OCI-LY3 (cell line): Measurements from ENCODE around the gene ANO4.

Source experiments
- H2AFZ ChIP-seq: fragments of 200-600, 300-600 bp; shearing (Covaris generic); 2 replicates; pipeline ENCODE4 v1.6.0; 2014; ENCODE audit warnings: antibody characterized with exemption, low read depth, low read length
- H3K27ac ChIP-seq: fragments of 200-600, 300-600 bp; sonication (generic); 2 replicates; pipeline ENCODE4 v1.5.1; 2014; ENCODE audit warnings: mild to moderate bottlenecking, low read length, moderate library complexity, mixed read lengths
- H3K27me3 ChIP-seq: fragments of 200-600, 300-600 bp; sonication (generic); 2 replicates; pipeline ENCODE4 v1.6.1; 2014; ENCODE audit warnings: low read depth, low read length, mixed read lengths
- H3K36me3 ChIP-seq: fragments of 200-600, 300-600 bp; sonication (generic); replicated peaks from 2 replicates; pipeline ENCODE3; 2014; ENCODE audit warnings: low read depth, low read length, mixed read lengths
- H3K4me1 ChIP-seq: fragments of 300-600, 200-600 bp; sonication (generic); 2 replicates; pipeline ENCODE4 v1.6.1; 2014; ENCODE audit warnings: low read length, mixed read lengths
- H3K4me2 ChIP-seq: fragments of 200-600, 300-600 bp; sonication (generic); 2 replicates; pipeline ENCODE4 v1.6.1; 2014; ENCODE audit warnings: low read length, mixed read lengths
- H3K4me3 ChIP-seq: fragments of 300-600, 200-600 bp; sonication (generic); 2 replicates; pipeline ENCODE4 v1.5.1; 2014; ENCODE audit warnings: antibody characterized with exemption, mild to moderate bottlenecking, low read length, moderate library complexity
- H3K79me2 ChIP-seq: fragments of 300-600, 200-600 bp; shearing (Covaris generic); 2 replicates; pipeline ENCODE4 v1.6.1; 2014; ENCODE audit warnings: mild to moderate bottlenecking, low read length, mixed read lengths
- H3K9ac ChIP-seq: fragments of 300-600, 200-600 bp; shearing (Covaris generic); 2 replicates; pipeline ENCODE4 v1.6.0; 2014; ENCODE audit warnings: mild to moderate bottlenecking, low read length, moderate library complexity
- H3K9me3 ChIP-seq: fragments of 200-600, 300-600 bp; shearing (Covaris generic); 2 replicates; pipeline ENCODE4 v1.6.1; 2014; ENCODE audit warnings: low read length, mixed read lengths; ENCODE audit not compliant: insufficient read depth
- H4K20me1 ChIP-seq: fragments of 200-600, 300-600 bp; sonication (generic); 2 replicates; pipeline ENCODE4 v1.6.1; 2016; ENCODE audit warnings: low read length, mixed read lengths; ENCODE audit not compliant: insufficient read depth
- EZH2phosphoT487 ChIP-seq: fragments of 200-600 bp; shearing (Covaris generic); IDR thresholded peaks from 2 replicates; pipeline ENCODE4 v1.6.1; 2018; ENCODE audit warnings: antibody characterized with exemption, mixed run types, low read depth
- TF ChIP-seq, protein P1 (sequence below): fragments of 200-600, 300-600 bp; sonication (generic); IDR thresholded peaks from 2 replicates; pipeline ENCODE4 v1.5.1; 2014; ENCODE audit warnings: antibody characterized with exemption, low read length, low read depth

Gene ANO4

DNA sequence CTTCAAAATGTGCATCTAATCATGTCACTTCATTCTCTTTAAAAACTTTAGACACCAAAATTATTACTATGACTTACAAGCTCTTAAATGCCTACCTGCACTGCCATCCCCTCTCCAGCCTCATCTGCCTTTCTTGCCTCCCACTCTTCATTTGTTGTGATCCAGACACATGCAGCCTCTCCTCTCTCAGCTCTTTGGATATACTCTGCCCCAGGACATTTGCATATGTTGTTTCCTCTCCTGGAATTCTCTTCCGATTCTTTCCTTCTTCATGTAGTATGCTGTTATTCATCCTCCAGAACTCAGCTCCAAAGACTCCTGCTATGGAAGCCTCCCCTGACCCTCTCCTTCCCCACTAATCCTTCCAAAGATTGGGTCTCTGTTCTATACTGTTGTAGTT lies 197.6 kb downstream of the ANO4 start:
- Histone ChIP-seq H3K27ac (no peak overlapping the region), H3K79me2 (no peaks in the 10 kb centered on the region), H2AFZ (no peak overlapping the region), H3K9ac (no peak overlapping the region), H3K4me2 (no peak overlapping the region), H3K4me3 (no peak overlapping the region), H3K36me3 (no peaks in the 10 kb centered on the region), H3K9me3 (no peaks in the 10 kb centered on the region), H4K20me1 (peaks cover 8% of the 10 kb centered on the region), H3K27me3 (peaks cover 55% of the 10 kb centered on the region), H3K4me1 (peaks cover 32% of the 10 kb centered on the region)
- no peak for TF ChIP-seq EZH2phosphoT487
- TF ChIP-seq, protein P1, sequence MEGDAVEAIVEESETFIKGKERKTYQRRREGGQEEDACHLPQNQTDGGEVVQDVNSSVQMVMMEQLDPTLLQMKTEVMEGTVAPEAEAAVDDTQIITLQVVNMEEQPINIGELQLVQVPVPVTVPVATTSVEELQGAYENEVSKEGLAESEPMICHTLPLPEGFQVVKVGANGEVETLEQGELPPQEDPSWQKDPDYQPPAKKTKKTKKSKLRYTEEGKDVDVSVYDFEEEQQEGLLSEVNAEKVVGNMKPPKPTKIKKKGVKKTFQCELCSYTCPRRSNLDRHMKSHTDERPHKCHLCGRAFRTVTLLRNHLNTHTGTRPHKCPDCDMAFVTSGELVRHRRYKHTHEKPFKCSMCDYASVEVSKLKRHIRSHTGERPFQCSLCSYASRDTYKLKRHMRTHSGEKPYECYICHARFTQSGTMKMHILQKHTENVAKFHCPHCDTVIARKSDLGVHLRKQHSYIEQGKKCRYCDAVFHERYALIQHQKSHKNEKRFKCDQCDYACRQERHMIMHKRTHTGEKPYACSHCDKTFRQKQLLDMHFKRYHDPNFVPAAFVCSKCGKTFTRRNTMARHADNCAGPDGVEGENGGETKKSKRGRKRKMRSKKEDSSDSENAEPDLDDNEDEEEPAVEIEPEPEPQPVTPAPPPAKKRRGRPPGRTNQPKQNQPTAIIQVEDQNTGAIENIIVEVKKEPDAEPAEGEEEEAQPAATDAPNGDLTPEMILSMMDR = no peak

DNA sequence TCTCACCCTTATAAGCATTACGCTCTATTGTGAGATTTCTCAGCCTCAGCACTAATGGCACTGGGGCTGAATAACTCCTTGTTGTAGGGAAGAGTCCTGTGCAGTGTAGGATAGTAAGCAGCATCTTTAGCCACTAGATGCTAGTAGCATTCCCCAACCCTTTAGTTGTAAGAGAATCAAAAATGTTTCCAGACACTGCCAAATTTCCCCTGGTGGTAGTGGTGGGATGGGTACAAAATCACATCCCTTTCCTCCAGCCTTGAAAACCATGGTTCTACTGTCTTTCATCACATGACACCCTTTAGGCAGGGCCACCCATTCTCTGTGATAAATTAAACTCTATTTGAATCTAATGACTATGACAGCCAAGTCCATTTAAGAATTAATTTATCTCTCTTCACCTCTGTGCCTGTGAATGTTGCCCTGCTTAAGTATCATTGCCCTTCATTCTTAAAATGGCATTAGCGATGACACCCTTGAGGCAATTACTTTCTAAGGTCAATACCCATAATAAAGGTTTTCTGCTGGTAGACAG lies 199.4 kb downstream of the ANO4 start:
- H3K4me3 ChIP-seq = no peak overlapping the region
- TF ChIP-seq, protein P1 = no peak
- no peak for TF ChIP-seq EZH2phosphoT487
- no peaks in the 10 kb centered on the region for H3K79me2 ChIP-seq
- H2AFZ ChIP-seq = no peak overlapping the region
- H3K36me3 ChIP-seq = no peaks in the 10 kb centered on the region
- H3K27ac ChIP-seq = no peak overlapping the region
- H3K9ac ChIP-seq = no peak overlapping the region
- no peaks in the 10 kb centered on the region for H3K9me3 ChIP-seq
- H4K20me1 ChIP-seq = 0 out of 2 replicates have a peak, but pooled peaks cover 2% of the 10 kb centered on the region
- peaks cover 15% of the 10 kb centered on the region for H3K4me1 ChIP-seq
- H3K27me3 ChIP-seq = peaks cover 60% of the 10 kb centered on the region
- H3K4me2 ChIP-seq = no peak overlapping the region

DNA sequence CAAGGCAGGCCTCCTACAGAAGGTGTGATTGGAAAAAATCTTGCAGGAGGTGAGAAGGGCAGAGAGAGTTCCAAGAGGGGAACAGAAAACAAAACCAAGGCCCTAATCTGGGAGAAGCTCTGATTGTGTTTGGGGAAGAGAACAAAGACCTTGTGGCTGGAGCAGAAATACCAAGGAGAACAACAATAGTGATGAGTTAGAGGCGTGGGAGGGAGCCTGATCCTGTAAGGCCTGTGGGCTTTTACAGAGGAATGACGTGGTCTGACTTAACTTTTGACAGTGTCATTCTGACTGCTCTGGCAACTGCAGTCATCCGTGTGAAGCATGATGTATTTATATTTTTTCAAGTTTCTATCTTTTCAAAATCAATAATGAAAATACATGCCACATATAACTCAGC lies 200.6 kb downstream of the ANO4 start:
- Histone ChIP-seq H3K36me3 (no peaks in the 10 kb centered on the region), H3K9ac (no peak overlapping the region), H4K20me1 (0 out of 2 replicates have a peak, but pooled peaks cover 6% of the 10 kb centered on the region), H3K4me3 (no peak overlapping the region), H3K4me1 (peaks cover 14% of the 10 kb centered on the region), H2AFZ (no peak overlapping the region), H3K9me3 (no peaks in the 10 kb centered on the region), H3K4me2 (no peak overlapping the region), H3K79me2 (no peaks in the 10 kb centered on the region), H3K27me3 (peaks cover 58% of the 10 kb centered on the region), H3K27ac (no peak overlapping the region)
- no peak for TF ChIP-seq EZH2phosphoT487
- TF ChIP-seq, protein P1 = no peak

DNA sequence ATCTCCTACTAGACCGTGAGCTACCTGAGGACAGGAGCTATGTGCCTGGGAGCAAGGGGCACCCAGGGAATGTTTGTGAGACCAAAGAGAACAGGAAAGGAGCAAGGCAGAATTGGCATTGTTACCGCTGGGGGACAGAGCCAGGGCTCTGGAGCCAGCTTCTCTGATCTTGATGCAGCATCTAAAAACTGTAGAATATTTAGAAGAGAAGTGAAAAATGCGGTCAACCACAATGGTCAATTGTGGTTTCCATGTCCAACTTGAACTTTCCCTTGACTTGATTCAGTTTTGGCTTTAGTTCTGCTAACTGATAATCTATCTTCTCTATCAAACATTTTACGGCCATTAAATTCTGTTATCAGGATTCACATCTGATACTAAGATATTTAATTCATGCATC lies 201.2 kb downstream of the ANO4 start:
- Histone ChIP-seq H3K79me2 (no peaks in the 10 kb centered on the region), H3K27ac (no peak overlapping the region), H3K4me3 (no peak overlapping the region), H3K9ac (no peak overlapping the region), H4K20me1 (0 out of 2 replicates have a peak, but pooled peaks cover 6% of the 10 kb centered on the region), H3K9me3 (no peaks in the 10 kb centered on the region), H3K36me3 (no peaks in the 10 kb centered on the region), H3K27me3 (peaks cover 59% of the 10 kb centered on the region), H2AFZ (no peak overlapping the region), H3K4me1 (peaks cover 18% of the 10 kb centered on the region), H3K4me2 (no peak overlapping the region)
- TF ChIP-seq, protein P1 = no peak
- TF ChIP-seq EZH2phosphoT487 = no peak
